Measurements from ENCODE around the gene GCLM. TPM values are rescaled to one million over a fixed set of nuclear protein-coding genes. Genes with fewer than 3 reads are reported as not detected.

Gene GCLM
- total RNA-seq, 4 donors from 2014 or later, result 7.4 to 14.1 (median 8.7) TPM

DNA sequence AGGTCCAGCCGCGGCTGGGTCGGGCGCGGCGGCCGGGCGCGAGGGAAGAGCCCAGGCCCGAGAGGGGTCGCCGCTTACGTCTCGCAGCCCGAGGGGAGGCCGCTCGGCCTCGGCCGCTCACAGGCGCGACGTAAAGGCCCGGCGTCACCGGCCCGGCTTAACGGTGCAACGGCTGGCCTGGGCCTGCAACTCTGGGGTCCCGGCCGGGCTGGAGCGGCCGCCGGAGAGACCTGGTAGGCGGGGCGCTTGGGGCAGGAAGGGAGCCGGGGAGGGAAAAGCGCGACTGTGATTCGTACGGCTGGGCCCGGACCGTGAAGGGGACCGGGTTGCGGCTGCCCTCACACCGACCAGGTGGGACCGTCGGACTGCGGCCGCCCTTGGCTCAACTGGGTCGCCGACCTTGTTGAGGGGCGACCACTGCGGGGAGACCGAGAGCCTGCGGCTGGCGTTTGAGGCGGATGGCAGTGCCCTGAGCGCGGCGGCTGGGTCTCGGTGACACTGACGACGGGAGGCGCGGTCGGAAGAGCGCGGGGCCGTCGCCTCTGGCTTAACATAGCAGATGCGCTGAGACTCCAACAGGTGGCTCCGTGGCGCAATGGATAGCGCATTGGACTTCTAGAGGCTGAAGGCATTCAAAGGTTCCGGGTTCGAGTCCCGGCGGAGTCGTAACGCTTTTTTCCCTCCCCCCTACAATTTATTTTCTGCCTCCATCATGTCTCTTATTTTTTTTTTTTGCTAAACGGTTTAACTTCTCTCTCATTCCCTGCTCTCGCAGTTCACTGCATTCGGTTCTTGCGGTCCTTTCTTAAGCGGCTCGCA, 62.0 kb downstream of the GCLM start:
- Histone ChIP-seq H3K36me3 (no peaks in the 10 kb centered on the region), H3K4me1 (peaks cover 0 to 36% (median 13%) of the 10 kb centered on the region in 3 donors), H3K27me3 (no peaks in the 10 kb centered on the region), H3K27ac (peak overlapping the region; percentile 91 to 99 (median 98)), H3K4me3 (peak overlapping the region; percentile 76 to 89), H3K9me3 (no peaks in the 10 kb centered on the region)
- 0% methylated on average over 16 to 18 of the region's 86 CpGs for WGBS, 2 donors (ENCODE audit: low coverage in 1 of 2)
- ATAC-seq, result peak; percentile 86
- TF ChIP-seq, protein P1, sequence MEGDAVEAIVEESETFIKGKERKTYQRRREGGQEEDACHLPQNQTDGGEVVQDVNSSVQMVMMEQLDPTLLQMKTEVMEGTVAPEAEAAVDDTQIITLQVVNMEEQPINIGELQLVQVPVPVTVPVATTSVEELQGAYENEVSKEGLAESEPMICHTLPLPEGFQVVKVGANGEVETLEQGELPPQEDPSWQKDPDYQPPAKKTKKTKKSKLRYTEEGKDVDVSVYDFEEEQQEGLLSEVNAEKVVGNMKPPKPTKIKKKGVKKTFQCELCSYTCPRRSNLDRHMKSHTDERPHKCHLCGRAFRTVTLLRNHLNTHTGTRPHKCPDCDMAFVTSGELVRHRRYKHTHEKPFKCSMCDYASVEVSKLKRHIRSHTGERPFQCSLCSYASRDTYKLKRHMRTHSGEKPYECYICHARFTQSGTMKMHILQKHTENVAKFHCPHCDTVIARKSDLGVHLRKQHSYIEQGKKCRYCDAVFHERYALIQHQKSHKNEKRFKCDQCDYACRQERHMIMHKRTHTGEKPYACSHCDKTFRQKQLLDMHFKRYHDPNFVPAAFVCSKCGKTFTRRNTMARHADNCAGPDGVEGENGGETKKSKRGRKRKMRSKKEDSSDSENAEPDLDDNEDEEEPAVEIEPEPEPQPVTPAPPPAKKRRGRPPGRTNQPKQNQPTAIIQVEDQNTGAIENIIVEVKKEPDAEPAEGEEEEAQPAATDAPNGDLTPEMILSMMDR (IDR thresholded peaks at IDR 0.05), result no peak
- peak; percentile 22 to 48 for TF ChIP-seq POLR2A (IDR thresholded peaks at IDR 0.05)
- no peak for TF ChIP-seq EP300 (IDR thresholded peaks at IDR 0.05)
- peak; percentile 56 for TF ChIP-seq POLR2AphosphoS5 (IDR thresholded peaks at IDR 0.05)

DNA sequence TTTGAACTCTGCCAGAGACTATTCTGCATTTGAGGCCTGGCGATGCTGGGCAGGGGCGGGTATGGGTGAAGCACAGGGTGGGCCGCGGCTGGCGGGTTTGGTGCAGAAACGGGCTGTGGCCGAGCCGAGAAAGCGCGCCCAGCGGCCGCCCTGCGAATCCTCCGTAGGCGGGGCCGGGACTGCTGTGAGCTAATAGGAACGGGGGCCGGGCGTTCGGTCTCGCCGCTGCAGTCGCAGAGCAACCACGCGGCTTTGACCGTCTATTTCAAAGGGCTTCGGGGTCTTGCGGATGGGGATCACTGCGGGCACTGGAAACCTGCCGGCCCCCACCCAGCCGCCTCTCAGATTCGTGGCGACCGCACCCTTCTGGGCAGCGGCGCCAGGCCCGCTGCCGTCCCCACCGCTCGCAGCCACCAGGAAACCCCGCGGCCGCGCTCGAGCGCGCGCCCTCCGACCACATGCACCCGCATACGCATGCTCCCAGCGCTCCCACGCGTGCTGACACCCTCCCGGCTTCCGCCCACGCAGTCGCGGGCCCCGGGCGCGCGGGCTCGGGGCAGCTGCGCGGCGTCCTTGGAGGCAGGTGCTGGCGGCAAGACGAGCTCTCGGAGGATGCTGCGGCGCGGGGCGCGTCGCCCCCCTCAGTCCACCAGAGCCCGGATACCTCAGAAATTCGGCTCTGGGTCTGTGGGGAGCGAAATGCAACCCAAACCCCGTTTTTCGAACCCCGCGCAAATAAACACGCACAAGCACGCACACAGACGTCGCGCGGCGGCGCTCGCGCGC, 62.8 kb downstream of the GCLM start:
- Histone ChIP-seq H3K9me3 (no peaks in the 10 kb centered on the region), H3K27ac (peak overlapping the region; percentile 91 to 99 (median 98)), H3K4me3 (peak overlapping the region; percentile 76 to 89), H3K4me1 (peaks cover 0 to 36% (median 13%) of the 10 kb centered on the region in 3 donors), H3K36me3 (no peaks in the 10 kb centered on the region), H3K27me3 (no peaks in the 10 kb centered on the region)
- peak; percentile 70 for ATAC-seq
- TF ChIP-seq EP300 (IDR thresholded peaks at IDR 0.05), result no peak
- TF ChIP-seq, protein P1 (IDR thresholded peaks at IDR 0.05), result peak in 3 of 4 experiments; percentile 54 to 62 (median 55)
- peak; percentile 75 for TF ChIP-seq POLR2AphosphoS5 (IDR thresholded peaks at IDR 0.05)
- peak; percentile 52 to 67 for TF ChIP-seq POLR2A (IDR thresholded peaks at IDR 0.05)
- 0% methylated on average over 8 of the region's 94 CpGs; no CpG with 5 or more reads in 1 of the 2 donors for WGBS, 2 donors (ENCODE audit: low coverage in 1 of 2)

DNA sequence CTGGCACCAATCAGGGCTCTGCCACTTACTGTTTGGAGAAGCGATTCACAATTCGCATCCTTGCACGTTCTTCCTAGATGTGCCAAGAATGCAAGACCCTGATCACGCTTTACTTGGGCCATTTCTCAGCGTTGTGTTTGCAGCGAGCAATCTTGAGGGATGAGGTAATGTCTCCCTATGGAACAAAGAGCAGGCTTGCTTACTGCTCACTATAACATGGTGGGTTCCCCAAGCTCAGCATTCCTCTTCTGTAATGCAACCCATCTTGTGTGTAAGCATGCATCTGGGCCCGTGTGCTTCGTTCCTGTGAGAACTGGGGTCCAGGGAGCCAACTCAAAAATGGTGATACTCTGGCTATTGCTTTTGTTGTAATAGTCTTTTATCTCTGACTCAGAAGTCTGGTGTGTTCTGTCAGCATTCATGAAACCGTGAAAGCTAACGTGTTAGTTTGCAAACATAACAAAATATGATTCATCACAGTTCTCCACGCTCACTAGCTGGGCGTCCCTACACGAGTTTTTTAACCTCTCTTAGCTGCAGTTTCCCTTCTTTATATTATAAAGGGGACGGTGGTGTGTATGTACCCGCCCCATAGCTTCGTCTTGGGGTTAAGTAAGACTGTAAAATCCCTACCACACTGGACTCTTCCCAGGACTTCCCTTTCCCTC, 63.6 kb downstream of the GCLM start:
- Histone ChIP-seq H3K4me1 (peaks cover 0 to 36% (median 13%) of the 10 kb centered on the region in 3 donors), H3K36me3 (peaks cover 0 to 4% of the 10 kb centered on the region in 2 donors), H3K27me3 (no peaks in the 10 kb centered on the region), H3K4me3 (peak overlapping the region; percentile 76 to 89), H3K9me3 (no peaks in the 10 kb centered on the region), H3K27ac (peak overlapping the region; percentile 91 to 99 (median 98))
- peak; percentile 1 for ATAC-seq
- 1 to 8% methylated on average over 12 to 16 of the region's 16 CpGs for WGBS, 2 donors (ENCODE audit: low coverage in 1 of 2)
- no peak for TF ChIP-seq EP300 (IDR thresholded peaks at IDR 0.05)
- TF ChIP-seq, protein P1 (IDR thresholded peaks at IDR 0.05), result no peak
- TF ChIP-seq POLR2A (IDR thresholded peaks at IDR 0.05), result no peak
- TF ChIP-seq POLR2AphosphoS5 (IDR thresholded peaks at IDR 0.05), result no peak

DNA sequence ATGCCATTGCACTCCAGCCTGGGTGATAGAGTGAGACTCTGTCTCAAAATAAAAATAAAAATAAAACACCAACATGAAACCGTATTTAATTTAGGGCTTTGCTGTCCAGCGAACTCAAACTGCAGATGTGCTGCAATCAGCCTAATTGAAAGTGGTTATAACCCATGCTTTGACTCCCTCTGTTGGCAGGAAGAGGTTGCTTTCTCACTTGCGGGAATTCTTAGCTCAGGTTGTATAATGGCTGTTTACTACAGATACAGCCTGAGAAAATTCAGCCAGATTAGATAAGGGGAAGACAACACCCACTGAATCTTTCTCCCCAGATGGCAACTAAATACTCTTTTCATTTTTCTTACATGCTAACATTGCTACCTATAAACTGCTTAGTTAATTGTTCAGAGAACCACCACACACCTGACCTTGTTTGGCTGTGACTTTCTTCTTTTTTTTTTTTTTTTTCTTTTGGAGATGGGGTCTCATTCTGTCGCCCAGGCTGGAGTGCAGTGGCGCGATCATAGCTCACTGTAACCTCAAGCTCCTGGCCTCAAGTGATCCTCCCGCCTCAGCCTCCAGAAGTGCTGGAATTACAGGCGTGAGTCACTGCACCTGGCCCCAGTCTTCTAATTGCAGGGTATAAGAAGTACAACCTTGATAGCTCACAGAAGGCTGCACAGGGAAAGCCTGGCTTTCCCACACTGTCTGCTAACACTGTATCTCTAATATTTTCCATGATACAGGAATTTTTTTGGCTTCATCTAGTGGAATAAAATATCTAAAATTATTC, 64.8 kb downstream of the GCLM start:
- Histone ChIP-seq H3K27me3 (no peaks in the 10 kb centered on the region), H3K4me1 (peaks cover 0 to 36% (median 13%) of the 10 kb centered on the region in 3 donors), H3K4me3 (no peak overlapping the region), H3K9me3 (no peaks in the 10 kb centered on the region), H3K27ac (peak overlapping the region; percentile 7 to 99 (median 98)), H3K36me3 (peaks cover 0 to 14% of the 10 kb centered on the region in 2 donors)
- ATAC-seq, result no peak
- TF ChIP-seq, protein P1 (IDR thresholded peaks at IDR 0.05), result peak; percentile 49 to 78 (median 69)
- TF ChIP-seq POLR2A (IDR thresholded peaks at IDR 0.05), result no peak
- WGBS, 2 donors (ENCODE audit: low coverage in 1 of 2), result 0 to 45% methylated on average over 1 to 8 of the region's 8 CpGs

All from gastroesophageal sphincter (tissue), 4 donors.